K562 treated with DMSO at 1 percent for 24 hours (cell line): ENCODE results near the gene SBK1. TPM values are rescaled to one million over a fixed set of nuclear protein-coding genes. Genes with fewer than 3 reads are reported as not detected.

Experiments
- total RNA-seq: library from RNA; unstranded; fragments of 300-600 nt; gene quantifications from 2 replicates; pipeline ENCODE4 v1.2.3, GENCODE V29; 2022; ENCODE audit warnings: low read depth; ENCODE audit not compliant: insufficient read depth

Gene SBK1
- 0.19 and 0.28 TPM in 2 replicates for total RNA-seq

GRCh38 chr16:28291651-28292626, at the start of gene SBK1:
SBK1 (plus strand) TSS chr16:28292525; CDS start chr16:28317392, 24,867 bp downstream.

GRCh38 chr16:28363408-28363807, 71.1 kb downstream of the SBK1 start, which contains the start of gene NPIPB6:
NPIPB6 (minus strand) TSS chr16:28363508; CDS start chr16:28362822, 686 bp downstream.

Other genes with a start within 250 kb of the SBK1 start
- gene GSG1L, start 228.8 kb upstream of the SBK1 start, total RNA-seq, result 0.05 and 1.5 TPM in 2 replicates
- gene XPO6, start 80.6 kb upstream of the SBK1 start, total RNA-seq, result 90.3 and 90.7 TPM in 2 replicates
- not detected in 2 replicates for gene NPIPB6, start 71.0 kb downstream of the SBK1 start, total RNA-seq
- 157 and 160 TPM in 2 replicates for gene EIF3CL, start 111.3 kb downstream of the SBK1 start, total RNA-seq
- not detected in 2 replicates for gene NPIPB7, start 179.8 kb downstream of the SBK1 start, total RNA-seq
- gene CLN3, start 199.5 kb downstream of the SBK1 start, total RNA-seq, result 35.5 and 35.7 TPM in 2 replicates
- 4.1 and 4.6 TPM in 2 replicates for gene APOBR, start 202.1 kb downstream of the SBK1 start, total RNA-seq
- gene IL27, start 214.3 kb downstream of the SBK1 start, total RNA-seq, result not detected in 2 replicates
- 105 and 107 TPM in 2 replicates for gene NUPR1, start 246.4 kb downstream of the SBK1 start, total RNA-seq